ENCODE measurements around the gene FSD1L.

Gene FSD1L

DNA sequence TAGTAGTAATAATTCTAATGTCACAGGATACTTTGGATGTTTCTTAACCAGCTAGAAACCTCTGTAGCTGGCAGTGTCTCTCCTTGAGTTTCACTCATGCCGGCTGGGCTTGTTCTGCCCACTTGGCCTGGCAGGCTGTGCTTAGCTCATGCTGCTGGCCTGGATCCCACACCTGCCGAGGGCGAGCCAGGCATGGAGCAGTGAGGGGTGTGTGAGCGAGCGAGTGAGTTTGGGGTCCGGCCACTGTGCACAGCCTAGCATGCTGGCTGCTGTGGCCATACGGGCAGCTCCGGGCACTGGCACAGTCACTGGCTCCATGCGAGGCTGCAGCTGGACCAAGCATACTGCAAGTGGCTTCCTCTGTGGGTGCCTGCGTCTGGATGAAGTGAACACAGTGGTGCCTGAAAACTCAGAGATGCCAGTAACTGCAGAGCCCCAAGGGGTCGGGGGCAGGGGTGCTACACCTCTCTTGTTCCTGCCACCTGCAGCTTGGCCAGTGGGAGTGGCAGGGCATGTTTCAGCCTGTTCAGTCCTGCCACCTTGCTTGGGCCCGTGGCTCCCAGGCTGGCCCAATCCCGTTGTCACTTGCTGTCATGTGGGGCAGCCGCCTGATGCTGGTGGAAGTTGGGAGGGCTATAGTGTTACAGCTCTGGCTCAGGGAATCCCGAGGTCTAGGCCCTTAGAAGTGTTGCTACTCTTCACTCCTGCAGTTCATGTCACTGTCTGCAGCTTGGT, 9.9 kb downstream of the FSD1L start:
- no peaks in the 10 kb centered on the region for H3K36me3 ChIP-seq (replicated peaks; ENCODE audit: insufficient read depth, low read length)
- no peaks in the 10 kb centered on the region for H3K9me2 ChIP-seq (replicated peaks; ENCODE audit: insufficient read depth, low read length)
- H3K27ac ChIP-seq (ENCODE audit: low read length), result no peak overlapping the region
- no peaks in the 10 kb centered on the region for H3K9me3 ChIP-seq (replicated peaks; ENCODE audit: insufficient read depth, low read length)
- TF ChIP-seq, protein P1, sequence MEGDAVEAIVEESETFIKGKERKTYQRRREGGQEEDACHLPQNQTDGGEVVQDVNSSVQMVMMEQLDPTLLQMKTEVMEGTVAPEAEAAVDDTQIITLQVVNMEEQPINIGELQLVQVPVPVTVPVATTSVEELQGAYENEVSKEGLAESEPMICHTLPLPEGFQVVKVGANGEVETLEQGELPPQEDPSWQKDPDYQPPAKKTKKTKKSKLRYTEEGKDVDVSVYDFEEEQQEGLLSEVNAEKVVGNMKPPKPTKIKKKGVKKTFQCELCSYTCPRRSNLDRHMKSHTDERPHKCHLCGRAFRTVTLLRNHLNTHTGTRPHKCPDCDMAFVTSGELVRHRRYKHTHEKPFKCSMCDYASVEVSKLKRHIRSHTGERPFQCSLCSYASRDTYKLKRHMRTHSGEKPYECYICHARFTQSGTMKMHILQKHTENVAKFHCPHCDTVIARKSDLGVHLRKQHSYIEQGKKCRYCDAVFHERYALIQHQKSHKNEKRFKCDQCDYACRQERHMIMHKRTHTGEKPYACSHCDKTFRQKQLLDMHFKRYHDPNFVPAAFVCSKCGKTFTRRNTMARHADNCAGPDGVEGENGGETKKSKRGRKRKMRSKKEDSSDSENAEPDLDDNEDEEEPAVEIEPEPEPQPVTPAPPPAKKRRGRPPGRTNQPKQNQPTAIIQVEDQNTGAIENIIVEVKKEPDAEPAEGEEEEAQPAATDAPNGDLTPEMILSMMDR (IDR thresholded peaks at IDR 0.05; ENCODE audit: low read length), result no peak
- TF ChIP-seq EZH2phosphoT487 (IDR thresholded peaks at IDR 0.05; ENCODE audit: low read length) (no peak), EZH2 (optimal IDR thresholded peaks at IDR 0.05; ENCODE audit: low read depth, low read length) (no peak)
- no peak overlapping the region for H2AFZ ChIP-seq (ENCODE audit: low read length)
- H3K4me3 ChIP-seq (ENCODE audit: low read length), result no peak overlapping the region
- H3K27me3 ChIP-seq (replicated peaks; ENCODE audit: insufficient read depth, low read length), result no peaks in the 10 kb centered on the region
- H3K79me2 ChIP-seq (ENCODE audit: low read length), result peaks cover 4% of the 10 kb centered on the region; the same call in 1 of the 2 replicates
- H3K4me1 ChIP-seq (ENCODE audit: low read length), result no peaks in the 10 kb centered on the region
- no peak for DNase-seq
- H3F3A ChIP-seq (ENCODE audit: insufficient read depth, low read length), result no peaks in the 10 kb centered on the region
- no peaks in the 10 kb centered on the region for H4K20me1 ChIP-seq (ENCODE audit: insufficient read depth, low read length)
- H3K4me2 ChIP-seq (ENCODE audit: low read depth, low read length), result no peak overlapping the region
- no peak overlapping the region for H3K9ac ChIP-seq (ENCODE audit: low read length)

DNA sequence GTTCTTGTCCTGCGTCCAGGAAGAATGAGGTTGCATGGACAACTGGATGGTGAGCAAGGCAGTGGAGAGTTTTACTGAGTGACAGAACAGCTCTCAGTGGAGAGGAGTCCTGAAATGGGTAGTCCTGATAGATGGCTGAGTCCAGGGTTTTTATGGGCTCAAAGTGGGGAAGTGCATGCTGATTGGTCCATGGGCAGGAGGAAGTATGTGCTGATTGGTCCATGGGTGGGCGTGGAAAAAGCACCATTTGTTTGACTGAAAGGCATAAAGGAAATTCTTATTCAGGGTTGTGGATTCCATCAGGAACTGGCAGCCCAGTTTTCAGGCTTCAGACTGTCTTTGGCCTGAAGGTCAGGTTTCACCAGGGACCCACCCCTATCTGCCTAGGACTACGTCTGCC, 10.6 kb downstream of the FSD1L start:
- peaks cover 4% of the 10 kb centered on the region; the same call in 1 of the 2 replicates for H3K79me2 ChIP-seq (ENCODE audit: low read length)

DNA sequence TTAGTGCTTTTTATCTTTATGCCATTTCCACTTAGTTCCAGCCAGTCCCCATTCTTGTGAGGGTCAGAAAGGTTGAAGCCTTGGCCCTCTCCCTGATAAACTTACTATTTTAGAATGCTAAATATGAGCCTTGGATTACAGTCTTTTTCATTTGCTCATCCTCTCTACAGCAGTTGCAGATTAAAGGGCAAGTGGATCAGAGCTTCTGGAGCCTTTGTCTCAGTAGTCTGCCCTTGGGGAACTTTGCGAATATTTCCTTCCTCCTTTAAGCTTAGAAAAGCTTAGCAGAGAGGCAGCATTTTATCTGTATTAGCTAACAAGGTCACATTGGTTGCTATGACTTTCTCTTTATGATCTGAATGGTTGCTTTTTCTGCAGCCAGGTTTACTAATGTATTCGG, 11.5 kb downstream of the FSD1L start:
- Histone ChIP-seq H3K36me3 (replicated peaks; ENCODE audit: insufficient read depth, low read length) (no peaks in the 10 kb centered on the region), H2AFZ (ENCODE audit: low read length) (no peak overlapping the region), H3K4me1 (ENCODE audit: low read length) (no peaks in the 10 kb centered on the region), H3K27me3 (replicated peaks; ENCODE audit: insufficient read depth, low read length) (no peaks in the 10 kb centered on the region), H3K4me2 (ENCODE audit: low read depth, low read length) (no peak overlapping the region), H3K4me3 (ENCODE audit: low read length) (no peak overlapping the region), H3K27ac (ENCODE audit: low read length) (no peak overlapping the region), H3K9me2 (replicated peaks; ENCODE audit: insufficient read depth, low read length) (no peaks in the 10 kb centered on the region), H4K20me1 (ENCODE audit: insufficient read depth, low read length) (no peaks in the 10 kb centered on the region), H3K9me3 (replicated peaks; ENCODE audit: insufficient read depth, low read length) (no peaks in the 10 kb centered on the region), H3K79me2 (ENCODE audit: low read length) (peaks cover 4% of the 10 kb centered on the region; the same call in 1 of the 2 replicates), H3F3A (ENCODE audit: insufficient read depth, low read length) (no peaks in the 10 kb centered on the region), H3K9ac (ENCODE audit: low read length) (no peak overlapping the region)
- TF ChIP-seq EZH2phosphoT487 (IDR thresholded peaks at IDR 0.05; ENCODE audit: low read length) (no peak), EZH2 (optimal IDR thresholded peaks at IDR 0.05; ENCODE audit: low read depth, low read length) (no peak)
- TF ChIP-seq, protein P1 (IDR thresholded peaks at IDR 0.05; ENCODE audit: low read length), result no peak
- DNase-seq, result no peak

More for the DNA sequence above, 10.6 kb downstream of the FSD1L start:
- Histone ChIP-seq H3K4me1 (ENCODE audit: low read length) (no peaks in the 10 kb centered on the region), H3K4me2 (ENCODE audit: low read depth, low read length) (no peak overlapping the region), H3K9ac (ENCODE audit: low read length) (no peak overlapping the region), H3K9me2 (replicated peaks; ENCODE audit: insufficient read depth, low read length) (no peaks in the 10 kb centered on the region), H3F3A (ENCODE audit: insufficient read depth, low read length) (no peaks in the 10 kb centered on the region), H3K27me3 (replicated peaks; ENCODE audit: insufficient read depth, low read length) (no peaks in the 10 kb centered on the region), H2AFZ (ENCODE audit: low read length) (no peak overlapping the region), H3K9me3 (replicated peaks; ENCODE audit: insufficient read depth, low read length) (no peaks in the 10 kb centered on the region), H3K4me3 (ENCODE audit: low read length) (no peak overlapping the region), H3K36me3 (replicated peaks; ENCODE audit: insufficient read depth, low read length) (no peaks in the 10 kb centered on the region), H4K20me1 (ENCODE audit: insufficient read depth, low read length) (no peaks in the 10 kb centered on the region), H3K27ac (ENCODE audit: low read length) (no peak overlapping the region)
- DNase-seq, result no peak
- TF ChIP-seq, protein P1 (IDR thresholded peaks at IDR 0.05; ENCODE audit: low read length), result no peak
- TF ChIP-seq EZH2 (optimal IDR thresholded peaks at IDR 0.05; ENCODE audit: low read depth, low read length), result no peak
- TF ChIP-seq EZH2phosphoT487 (IDR thresholded peaks at IDR 0.05; ENCODE audit: low read length), result no peak
